HepG2 (cell line): ENCODE data around the gene IYD. TPM values are rescaled to one million over a fixed set of nuclear protein-coding genes. Genes with fewer than 3 reads are reported as not detected.

Experiments used
- ATAC-seq: fragments of 200-7000 bp; cut with Tn5 transposase; 3 replicates; pipeline ENCODE4 v1.9.1; 2020; ENCODE audit warnings: mild to moderate bottlenecking, moderate library complexity
- BruUV-seq: library from RNA; stranded (reverse); fragments of 400-500 nt; replicated peaks from 2 replicates; lab custom pipeline; 2021; lab: Mats Ljungman, UMichigan
- CTCF ChIA-PET: fragments of 300-600 bp; formaldehyde crosslinking; extraction: SDS; loops from one replicate; lab custom pipeline; 2021; ENCODE audit warnings: low total read pairs, inconsistent platforms, low intra/inter-chr PET ratio; lab: Yijun Ruan, JAX
- POLR2A ChIA-PET: fragments of 350-600 bp; sonication (Branson Sonifier 250); formaldehyde crosslinking; loops from one replicate; lab custom pipeline; 2020; ENCODE audit warnings: antibody characterized with exemption, inconsistent platforms; lab: Yijun Ruan, JAX
- DNase-seq: peaks from one replicate; pipeline ENCODE4 v3.0.0-alpha.2; 2015; ENCODE audit warnings: low spot score
- FAIRE-seq: peaks from 3 replicates; lab custom pipeline; 2011; peaks lifted over from hg19 to GRCh38; lab: Jason Lieb, UNC
- H2AFZ ChIP-seq: one replicate; pipeline ENCODE4 v1.6.1; 2011; ENCODE audit warnings: low read length, inconsistent platforms
- H3K27ac ChIP-seq: fragments of 300-600 bp; 3 replicates; pipeline ENCODE4 v1.8.0; 2011; ENCODE audit warnings: mixed run types, mild to moderate bottlenecking, mixed read lengths, low read length, inconsistent platforms; ENCODE audit not compliant: insufficient read depth; ENCODE audit errors: extremely low read length
- H3K27me3 ChIP-seq, 2 experiments: fragments of 200-600 bp in 1 of 2; 2 replicates in 1 of 2; 3 replicates in 1 of 2; pipeline versions ENCODE4 v1.6.0 to v1.8.0; 2011; ENCODE audit warnings: low read length in 2 of 2, mild to moderate bottlenecking in 2 of 2, moderate library complexity in 2 of 2, inconsistent platforms in 1 of 2; ENCODE audit not compliant: insufficient read depth in 2 of 2, control insufficient read depth in 1 of 2
- H3K36me3 ChIP-seq, 2 experiments: fragments of 200-600 bp in 1 of 2; replicated peaks in 1 of 2; 2 replicates in 1 of 2; 3 replicates in 1 of 2; pipeline versions ENCODE4 v1.5.1 to v1.8.0; 2011; ENCODE audit warnings: low read length in 2 of 2, inconsistent platforms in 1 of 2; ENCODE audit not compliant: insufficient read depth in 2 of 2, control insufficient read depth in 1 of 2
- H3K4me1 ChIP-seq: 2 replicates; pipeline ENCODE4 v1.5.1; 2012; ENCODE audit warnings: low read length, inconsistent platforms; ENCODE audit not compliant: insufficient read depth
- H3K4me2 ChIP-seq: 2 replicates; pipeline ENCODE4 v1.6.0; 2011; ENCODE audit warnings: low read depth, low read length, inconsistent platforms
- H3K4me3 ChIP-seq, 3 experiments: fragments of 200-600 bp in 1 of 3; sonication (generic), shearing (Covaris generic) in 1 of 3; replicated peaks in 1 of 3; 2 replicates each; pipeline ENCODE4 v1.5.1; 2011 to 2016; ENCODE audit warnings: low read length in 3 of 3, inconsistent platforms in 2 of 3, low read depth in 2 of 3, mild to moderate bottlenecking in 2 of 3, control low read depth in 1 of 3, mixed read lengths in 1 of 3; ENCODE audit not compliant: insufficient read depth in 1 of 3
- H3K79me2 ChIP-seq: one replicate; pipeline ENCODE4 v1.6.1; 2011; ENCODE audit warnings: low read length, inconsistent platforms; ENCODE audit not compliant: insufficient read depth
- H3K9ac ChIP-seq: 2 replicates; pipeline ENCODE4 v1.6.0; 2011; ENCODE audit warnings: mild to moderate bottlenecking, low read depth, low read length, inconsistent platforms; ENCODE audit not compliant: insufficient read depth
- H3K9me3 ChIP-seq: 2 replicates; pipeline ENCODE4 v1.5.1; 2012; ENCODE audit warnings: mild to moderate bottlenecking, low read length
- H4K20me1 ChIP-seq: 2 replicates; pipeline ENCODE4 v1.6.0; 2011; ENCODE audit warnings: inconsistent platforms, mild to moderate bottlenecking, low read length, moderate library complexity; ENCODE audit not compliant: insufficient read depth
- AGO1 ChIP-seq: fragments of 200-400 bp; formaldehyde crosslinking; IDR thresholded peaks from 2 replicates; pipeline ENCODE4 v1.6.1; 2017; ENCODE audit warnings: mild to moderate bottlenecking, low read depth, low read length, moderate library complexity; ENCODE audit not compliant: poor library complexity, severe bottlenecking
- AHR ChIP-seq: IDR thresholded peaks from 2 replicates; pipeline ENCODE4 v1.6.1; 2018; ENCODE audit warnings: missing genetic modification reagents, missing compliant biosample characterization
- GABPB1 ChIP-seq: IDR thresholded peaks from 2 replicates; pipeline ENCODE4 v1.6.1; 2016; ENCODE audit warnings: mild to moderate bottlenecking, missing genetic modification reagents, moderate library complexity, missing compliant biosample characterization
- GLI4 ChIP-seq: sonication (generic); formaldehyde crosslinking; IDR thresholded peaks from 2 replicates; pipeline ENCODE4 v1.5.1; 2020; ENCODE audit warnings: missing genetic modification reagents, mild to moderate bottlenecking, moderate library complexity, borderline replicate concordance
- IKZF5 ChIP-seq: IDR thresholded peaks from 2 replicates; pipeline ENCODE4 v1.6.1; 2018; ENCODE audit warnings: missing genetic modification reagents, mild to moderate bottlenecking, missing compliant biosample characterization
- KIAA2018 ChIP-seq: sonication (generic); formaldehyde crosslinking; IDR thresholded peaks from 2 replicates; pipeline ENCODE4 v1.5.0; 2020; ENCODE audit warnings: mild to moderate bottlenecking, missing genetic modification reagents, borderline replicate concordance
- KLF15 ChIP-seq: sonication (generic); formaldehyde crosslinking; IDR thresholded peaks from 2 replicates; pipeline ENCODE4 v1.8.1; 2023; ENCODE audit warnings: borderline replicate concordance, mild to moderate bottlenecking, inconsistent platforms, missing genetic modification reagents, mixed read lengths
- SIX1 ChIP-seq: sonication (generic); formaldehyde crosslinking; IDR thresholded peaks from 2 replicates; pipeline ENCODE4 v1.4.0; 2020; ENCODE audit warnings: missing genetic modification reagents, borderline replicate concordance
- SMAD3 ChIP-seq: sonication (generic); formaldehyde crosslinking; IDR thresholded peaks from 2 replicates; pipeline ENCODE4 v1.4.0; 2020; ENCODE audit warnings: missing genetic modification reagents
- ZNF512B ChIP-seq: sonication (generic); formaldehyde crosslinking; IDR thresholded peaks from 2 replicates; pipeline ENCODE4 v1.5.1; 2020; ENCODE audit warnings: missing genetic modification reagents, mild to moderate bottlenecking, borderline replicate concordance
- WGBS: methylation state at CpG from one replicate; pipeline ENCODE4 v1.1.6; 2017; ENCODE audit warnings: low lambda C conversion rate; 5-methylcytosine and 5-hydroxymethylcytosine counted together
- in situ Hi-C: cut with HindIII; loops from 2 replicates; pipeline ENCODE4 v1.10.0; 2017; ENCODE audit warnings: low pct_unique_long_range_greater_than_20kb; ENCODE audit not compliant: extremely low pct_ligation_motif_present
- intact Hi-C: fragments of 100-400 bp; cut with micrococcal nuclease; formaldehyde crosslinking; loops from one replicate; pipeline ENCODE4 v1.10.0; 2022; ENCODE audit not compliant: unreplicated experiment
- polyA plus RNA-seq, 8 experiments: library from polyadenylated mRNA; depleted of rRNA in 3 of 8; stranded (reverse) in 7 of 8; unstranded in 1 of 8; fragments of >200 nt; fragmentation: Illumina TruSeq in 4 of 8; extraction: Trizol in 4 of 8; gene quantifications; 2 replicates each; pipeline versions ENCODE4 v1.2.1 to v1.2.3, GENCODE V29; 2011 to 2016; ENCODE audit warnings: low read depth in 4 of 8, missing spikeins in 1 of 8, mixed read lengths in 1 of 8; ENCODE audit not compliant: insufficient read depth in 1 of 8
- total RNA-seq, 5 experiments: library from RNA; depleted of rRNA; stranded (reverse); fragments of >200 nt; fragmentation: Illumina TruSeq; extraction: Trizol; gene quantifications; 2 replicates each; pipeline ENCODE4 v1.2.3, GENCODE V29; 2016; ENCODE audit warnings: low read depth in 1 of 5

The IYD gene
- total and polyA plus RNA-seq, 2 of the 13 experiments (the other 11 are each of a cell fraction or from before 2014, with no cell fraction given) = 0.01 to 0.46 TPM

- no peak overlapping the region for H3K9ac ChIP-seq
- H3K27ac ChIP-seq = no peak overlapping the region
- no peak overlapping the region for H3K4me3 ChIP-seq
- peaks cover 2 to 25% of the 10 kb centered on the region in 2 experiments; a peak in 2 of 5 replicates for H3K27me3 ChIP-seq
- POLR2A ChIA-PET = no interaction called here
- no peaks in the 10 kb centered on the region; a peak in 1 of 5 replicates for H3K36me3 ChIP-seq
- DNase-seq (no peak), FAIRE-seq (no peak), ATAC-seq (no peak)
- 29% methylated on average over 5 of the region's 5 CpGs for WGBS
- H3K79me2 ChIP-seq = no peaks in the 10 kb centered on the region
- no TSS peak for BruUV-seq
- no peak overlapping the region for H2AFZ ChIP-seq
- no peaks in the 10 kb centered on the region for H3K9me3 ChIP-seq
- intact Hi-C loops (no loop called here), in situ Hi-C loops (no loop called here)
- no peaks in the 10 kb centered on the region for H3K4me1 ChIP-seq
- no peak overlapping the region for H3K4me2 ChIP-seq
- H4K20me1 ChIP-seq = no peaks in the 10 kb centered on the region
- CTCF ChIA-PET = no interaction called here
- no peak for TF ChIP-seq SIX1 (CRISPR knock-in tag)
- no peak for TF ChIP-seq AGO1
- no peak for TF ChIP-seq GLI4
- TF ChIP-seq SMAD3 (CRISPR knock-in tag) = no peak
- TF ChIP-seq KLF15 (CRISPR knock-in tag) = no peak
- no peak for TF ChIP-seq GABPB1 (CRISPR knock-in tag)
- no peak for TF ChIP-seq KIAA2018
- no peak for TF ChIP-seq ZNF512B
- no peak for TF ChIP-seq IKZF5 (CRISPR knock-in tag)
- no peak for TF ChIP-seq AHR
Observed at GRCh38 chr6:150325066-150325772, 43.6 kb upstream of the IYD start.
